K562 (cell line): ENCODE data around the gene ADAMTS2. TPM values are rescaled to one million over a fixed set of nuclear protein-coding genes. Genes with fewer than 3 reads are reported as not detected.

Experiments used
- ATAC-seq: fragments of 200-7000 bp; cut with Tn5 transposase; 3 replicates; pipeline ENCODE4 v1.9.1; 2020; ENCODE audit warnings: moderate library complexity
- BruUV-seq: library from RNA; stranded (reverse); fragments of 400-500 nt; replicated peaks from 2 replicates; lab custom pipeline; 2021; lab: Mats Ljungman, UMichigan
- CTCF ChIA-PET: fragments of 300-600 bp; formaldehyde crosslinking; extraction: SDS; loops from one replicate; lab custom pipeline; 2021; ENCODE audit warnings: low intra/inter-chr PET ratio; lab: Yijun Ruan, JAX
- POLR2A ChIA-PET: fragments of 300-600, 350-650 bp; sonication (Branson Sonifier 250); formaldehyde crosslinking; extraction: SDS; loops from one replicate; lab custom pipeline; 2021; ENCODE audit warnings: antibody characterized with exemption, inconsistent platforms; lab: Yijun Ruan, JAX
- DNase-seq, 4 experiments: peaks; one replicate each; pipeline versions ENCODE4 v3.0.0 to v3.0.0-alpha.2; 2011 to 2018; ENCODE audit warnings: low spot score in 3 of 4, mixed read lengths in 3 of 4; ENCODE audit errors: extremely low read depth in 1 of 4
- FAIRE-seq: peaks from 2 replicates; lab custom pipeline; 2011; peaks lifted over from hg19 to GRCh38; lab: Jason Lieb, UNC
- H2AFZ ChIP-seq: 2 replicates; pipeline ENCODE4 v1.6.0; 2011; ENCODE audit warnings: low read depth, low read length, control low read depth, inconsistent platforms
- H3K27ac ChIP-seq: fragments of 200-600 bp; 3 replicates; pipeline ENCODE4 v1.8.0; 2011; ENCODE audit warnings: low read depth, mild to moderate bottlenecking, control low read depth, inconsistent platforms, low read length, moderate library complexity, mixed read lengths; ENCODE audit errors: extremely low read depth
- H3K27me3 ChIP-seq, 2 experiments: fragments of 300-600 bp in 1 of 2; 2 replicates in 1 of 2; 3 replicates in 1 of 2; pipeline versions ENCODE4 v1.6.0 to v1.8.0; 2011; ENCODE audit warnings: inconsistent platforms in 2 of 2, low read length in 2 of 2, mild to moderate bottlenecking in 1 of 2, mixed read lengths in 1 of 2, moderate library complexity in 1 of 2; ENCODE audit not compliant: control insufficient read depth in 2 of 2, insufficient read depth in 2 of 2
- H3K36me3 ChIP-seq: fragments of 300-600 bp; 3 replicates; pipeline ENCODE4 v1.8.0; 2011; ENCODE audit warnings: mild to moderate bottlenecking, low read length, inconsistent platforms; ENCODE audit not compliant: control insufficient read depth, insufficient read depth
- H3K4me1 ChIP-seq, 2 experiments: fragments of 200-600 bp in 1 of 2; replicated peaks in 1 of 2; 2 replicates in 1 of 2; 3 replicates in 1 of 2; pipeline versions ENCODE4 v1.5.1 to v1.8.0; 2011; ENCODE audit warnings: inconsistent platforms in 2 of 2, low read length in 2 of 2, mild to moderate bottlenecking in 1 of 2, mixed read lengths in 1 of 2, moderate library complexity in 1 of 2; ENCODE audit not compliant: control insufficient read depth in 2 of 2, insufficient read depth in 2 of 2
- H3K4me2 ChIP-seq: 2 replicates; pipeline ENCODE4 v1.6.1; 2011; ENCODE audit warnings: low read length, control low read depth, inconsistent platforms, mixed read lengths; ENCODE audit not compliant: insufficient read depth
- H3K4me3 ChIP-seq: fragments of 200-600 bp; sonication (generic), shearing (Covaris generic); 2 replicates; pipeline ENCODE4 v1.5.1; 2016; ENCODE audit warnings: control low read depth, inconsistent platforms
- H3K79me2 ChIP-seq: fragments of 200-600 bp; 3 replicates; pipeline ENCODE4 v1.8.0; 2011; ENCODE audit warnings: low read length, inconsistent platforms; ENCODE audit not compliant: control insufficient read depth, insufficient read depth
- H3K9ac ChIP-seq, 2 experiments: 2 replicates each; pipeline versions ENCODE4 v1.6.0 to v1.6.1; 2011; ENCODE audit warnings: low read depth in 2 of 2, low read length in 2 of 2, control low read depth in 1 of 2, inconsistent platforms in 1 of 2, mild to moderate bottlenecking in 1 of 2, mixed read lengths in 1 of 2; ENCODE audit not compliant: insufficient read depth in 1 of 2
- H3K9me1 ChIP-seq: one replicate; pipeline ENCODE4 v1.6.0; 2011; ENCODE audit warnings: inconsistent platforms, mild to moderate bottlenecking, low read length, moderate library complexity; ENCODE audit not compliant: control insufficient read depth, insufficient read depth
- H3K9me3 ChIP-seq: replicated peaks from 2 replicates; pipeline ENCODE4 v1.5.1; 2011; ENCODE audit warnings: low read depth, low read length, inconsistent platforms; ENCODE audit not compliant: control insufficient read depth, insufficient read depth
- H4K20me1 ChIP-seq: replicated peaks from 2 replicates; pipeline ENCODE4 v1.6.1; 2011; ENCODE audit warnings: low read length, inconsistent platforms, mixed read lengths; ENCODE audit not compliant: control insufficient read depth, insufficient read depth
- BCOR ChIP-seq: fragments of 450-650 bp; IDR thresholded peaks from 2 replicates; pipeline ENCODE4 v1.6.1; 2016
- EZH2 ChIP-seq: IDR thresholded peaks from 2 replicates; pipeline ENCODE4 v1.6.1; 2012; ENCODE audit warnings: low read depth, mild to moderate bottlenecking, inconsistent platforms, low read length, borderline replicate concordance
- KLF1 ChIP-seq: fragments of 450-650 bp; IDR thresholded peaks from 2 replicates; pipeline ENCODE4 v1.6.1; 2016; ENCODE audit warnings: missing genetic modification characterization, missing compliant biosample characterization
- ZNF146 ChIP-seq: IDR thresholded peaks from one replicate; pipeline ENCODE4 v1.6.1; 2018; ENCODE audit warnings: missing compliant biosample characterization; ENCODE audit not compliant: unreplicated experiment
- ZSCAN32 ChIP-seq: fragments of 450-650 bp; formaldehyde crosslinking; IDR thresholded peaks from 2 replicates; pipeline ENCODE4 v1.4.0; 2020; ENCODE audit warnings: mild to moderate bottlenecking, moderate library complexity
- WGBS: fragments of 100-300 bp; shearing (Covaris generic); methylation state at CpG from one replicate; pipeline ENCODE4 v1.1.6; 2016; ENCODE audit warnings: low coverage, mixed read lengths; ENCODE audit not compliant: insufficient coverage; ENCODE audit errors: missing lambda C conversion rate; 5-methylcytosine and 5-hydroxymethylcytosine counted together
- in situ Hi-C: fragments of 300-500 bp; cut with MboI; formaldehyde crosslinking; loops from 4 replicates; pipeline ENCODE4 v1.15.0; 2018; ENCODE audit warnings: inconsistent platforms, mixed read lengths
- intact Hi-C: fragments of 100-400 bp; cut with micrococcal nuclease; formaldehyde crosslinking; loops from 2 replicates; pipeline ENCODE4 v1.14.2; 2022
- polyA plus RNA-seq, 8 experiments: library from polyadenylated mRNA; depleted of rRNA in 4 of 8; stranded (reverse) in 5 of 8; unstranded in 3 of 8; fragments of >200 nt; fragmentation: Nextera tagmentation in 2 of 8; fragmentation: Illumina TruSeq in 1 of 8; extraction: Ambion mirVana in 2 of 8; extraction: Trizol in 1 of 8; gene quantifications; 2 replicates each; pipeline versions ENCODE4 v1.2.1 to v1.2.3, GENCODE V29; 2011 to 2014; ENCODE audit warnings: inconsistent platforms in 1 of 8, missing spikeins in 1 of 8
- total RNA-seq, 7 experiments: library from RNA; depleted of rRNA in 6 of 7; stranded (reverse); fragments of >200 nt in 6 of 7; fragmentation: Illumina TruSeq in 2 of 7; extraction: Trizol in 2 of 7; gene quantifications; 2 replicates each; pipeline versions ENCODE4 v1.2.1 to v1.2.3, GENCODE V29; 2011 to 2021; ENCODE audit warnings: low replicate concordance in 1 of 7
- TF ChIP-seq, protein P1 (sequence below): fragments of 450-650 bp; IDR thresholded peaks from 2 replicates; pipeline ENCODE4 v1.6.1; 2017; ENCODE audit warnings: antibody characterized with exemption, mild to moderate bottlenecking
- TF ChIP-seq, protein P2 (sequence below): sonication (generic); formaldehyde crosslinking; IDR thresholded peaks from 2 replicates; pipeline ENCODE4 v1.8.1; 2023; ENCODE audit warnings: missing genetic modification reagents, mild to moderate bottlenecking, borderline replicate concordance
- TF ChIP-seq, protein P3 (sequence below): fragments of 250-450 bp; sonication (Bioruptor Pico); IDR thresholded peaks from 2 replicates; pipeline ENCODE4 v1.8.0; 2021; ENCODE audit warnings: borderline replicate concordance, mild to moderate bottlenecking, moderate library complexity; ENCODE audit not compliant: poor library complexity, severe bottlenecking
- TF ChIP-seq, protein P4 (sequence below), 2 experiments: fragments of 450-650 bp in 1 of 2; sonication (generic) in 1 of 2; formaldehyde crosslinking in 1 of 2; IDR thresholded peaks in 1 of 2; conservative IDR thresholded peaks in 1 of 2; 2 replicates each; pipeline versions ENCODE4 v1.6.1 to v1.8.1; 2016 to 2023; ENCODE audit warnings: mild to moderate bottlenecking in 2 of 2, moderate library complexity in 2 of 2, inconsistent platforms in 1 of 2, missing genetic modification reagents in 1 of 2

The ADAMTS2 gene
- total and polyA plus RNA-seq, 9 of the 15 experiments (the other 6 are each of a cell fraction or from before 2014, with no cell fraction given): not detected

DNA sequence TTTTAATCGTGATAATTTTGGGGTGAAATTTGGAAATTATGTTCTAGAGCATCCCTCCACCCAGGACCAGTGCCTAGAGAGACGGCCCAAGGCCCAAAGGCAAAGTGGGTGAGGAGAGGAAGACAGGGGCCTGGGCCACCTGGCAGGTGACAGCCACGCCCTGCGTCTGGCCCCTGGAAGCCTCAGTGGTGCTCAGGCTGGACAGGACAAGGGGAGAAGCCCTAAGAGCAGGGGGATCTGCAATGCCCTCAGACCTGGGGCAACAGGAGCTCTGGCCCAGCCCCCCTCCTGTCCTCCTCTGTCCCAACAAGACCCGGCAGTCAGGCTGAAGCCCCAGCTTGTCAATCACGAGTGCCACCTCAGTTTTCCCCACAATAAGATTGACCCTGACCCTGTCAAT lies 134.8 kb downstream of the ADAMTS2 start:
- H3K4me1 ChIP-seq: no peaks in the 10 kb centered on the region; a peak in 1 of 5 replicates
- no TSS peak for BruUV-seq
- H3K27me3 ChIP-seq: peaks cover 3 to 45% of the 10 kb centered on the region in 2 experiments; a peak in 4 of 5 replicates
- H4K20me1 ChIP-seq: no peaks in the 10 kb centered on the region; the same call in 1 of the 2 replicates
- H2AFZ ChIP-seq: no peak overlapping the region
- H3K27ac ChIP-seq: no peak overlapping the region
- H3K36me3 ChIP-seq: no peaks in the 10 kb centered on the region
- H3K4me2 ChIP-seq: no peak overlapping the region
- ChIA-PET POLR2A (no interaction called here), CTCF (no interaction called here)
- no peak for ATAC-seq
- no peak for FAIRE-seq
- no peaks in the 10 kb centered on the region for H3K9me3 ChIP-seq
- no peaks in the 10 kb centered on the region for H3K9me1 ChIP-seq
- intact Hi-C loops: no loop called here
- WGBS: 0% methylated on average over 6 of the region's 6 CpGs
- TF ChIP-seq ZSCAN32 (no peak), KLF1 (no peak), ZNF146 (CRISPR knock-in tag) (no peak), EZH2 (no peak), BCOR (no peak)
- TF ChIP-seq, protein P1, sequence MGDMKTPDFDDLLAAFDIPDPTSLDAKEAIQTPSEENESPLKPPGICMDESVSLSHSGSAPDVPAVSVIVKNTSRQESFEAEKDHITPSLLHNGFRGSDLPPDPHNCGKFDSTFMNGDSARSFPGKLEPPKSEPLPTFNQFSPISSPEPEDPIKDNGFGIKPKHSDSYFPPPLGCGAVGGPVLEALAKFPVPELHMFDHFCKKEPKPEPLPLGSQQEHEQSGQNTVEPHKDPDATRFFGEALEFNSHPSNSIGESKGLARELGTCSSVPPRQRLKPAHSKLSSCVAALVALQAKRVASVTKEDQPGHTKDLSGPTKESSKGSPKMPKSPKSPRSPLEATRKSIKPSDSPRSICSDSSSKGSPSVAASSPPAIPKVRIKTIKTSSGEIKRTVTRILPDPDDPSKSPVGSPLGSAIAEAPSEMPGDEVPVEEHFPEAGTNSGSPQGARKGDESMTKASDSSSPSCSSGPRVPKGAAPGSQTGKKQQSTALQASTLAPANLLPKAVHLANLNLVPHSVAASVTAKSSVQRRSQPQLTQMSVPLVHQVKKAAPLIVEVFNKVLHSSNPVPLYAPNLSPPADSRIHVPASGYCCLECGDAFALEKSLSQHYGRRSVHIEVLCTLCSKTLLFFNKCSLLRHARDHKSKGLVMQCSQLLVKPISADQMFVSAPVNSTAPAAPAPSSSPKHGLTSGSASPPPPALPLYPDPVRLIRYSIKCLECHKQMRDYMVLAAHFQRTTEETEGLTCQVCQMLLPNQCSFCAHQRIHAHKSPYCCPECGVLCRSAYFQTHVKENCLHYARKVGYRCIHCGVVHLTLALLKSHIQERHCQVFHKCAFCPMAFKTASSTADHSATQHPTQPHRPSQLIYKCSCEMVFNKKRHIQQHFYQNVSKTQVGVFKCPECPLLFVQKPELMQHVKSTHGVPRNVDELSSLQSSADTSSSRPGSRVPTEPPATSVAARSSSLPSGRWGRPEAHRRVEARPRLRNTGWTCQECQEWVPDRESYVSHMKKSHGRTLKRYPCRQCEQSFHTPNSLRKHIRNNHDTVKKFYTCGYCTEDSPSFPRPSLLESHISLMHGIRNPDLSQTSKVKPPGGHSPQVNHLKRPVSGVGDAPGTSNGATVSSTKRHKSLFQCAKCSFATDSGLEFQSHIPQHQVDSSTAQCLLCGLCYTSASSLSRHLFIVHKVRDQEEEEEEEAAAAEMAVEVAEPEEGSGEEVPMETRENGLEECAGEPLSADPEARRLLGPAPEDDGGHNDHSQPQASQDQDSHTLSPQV: no peak
- TF ChIP-seq, protein P2, sequence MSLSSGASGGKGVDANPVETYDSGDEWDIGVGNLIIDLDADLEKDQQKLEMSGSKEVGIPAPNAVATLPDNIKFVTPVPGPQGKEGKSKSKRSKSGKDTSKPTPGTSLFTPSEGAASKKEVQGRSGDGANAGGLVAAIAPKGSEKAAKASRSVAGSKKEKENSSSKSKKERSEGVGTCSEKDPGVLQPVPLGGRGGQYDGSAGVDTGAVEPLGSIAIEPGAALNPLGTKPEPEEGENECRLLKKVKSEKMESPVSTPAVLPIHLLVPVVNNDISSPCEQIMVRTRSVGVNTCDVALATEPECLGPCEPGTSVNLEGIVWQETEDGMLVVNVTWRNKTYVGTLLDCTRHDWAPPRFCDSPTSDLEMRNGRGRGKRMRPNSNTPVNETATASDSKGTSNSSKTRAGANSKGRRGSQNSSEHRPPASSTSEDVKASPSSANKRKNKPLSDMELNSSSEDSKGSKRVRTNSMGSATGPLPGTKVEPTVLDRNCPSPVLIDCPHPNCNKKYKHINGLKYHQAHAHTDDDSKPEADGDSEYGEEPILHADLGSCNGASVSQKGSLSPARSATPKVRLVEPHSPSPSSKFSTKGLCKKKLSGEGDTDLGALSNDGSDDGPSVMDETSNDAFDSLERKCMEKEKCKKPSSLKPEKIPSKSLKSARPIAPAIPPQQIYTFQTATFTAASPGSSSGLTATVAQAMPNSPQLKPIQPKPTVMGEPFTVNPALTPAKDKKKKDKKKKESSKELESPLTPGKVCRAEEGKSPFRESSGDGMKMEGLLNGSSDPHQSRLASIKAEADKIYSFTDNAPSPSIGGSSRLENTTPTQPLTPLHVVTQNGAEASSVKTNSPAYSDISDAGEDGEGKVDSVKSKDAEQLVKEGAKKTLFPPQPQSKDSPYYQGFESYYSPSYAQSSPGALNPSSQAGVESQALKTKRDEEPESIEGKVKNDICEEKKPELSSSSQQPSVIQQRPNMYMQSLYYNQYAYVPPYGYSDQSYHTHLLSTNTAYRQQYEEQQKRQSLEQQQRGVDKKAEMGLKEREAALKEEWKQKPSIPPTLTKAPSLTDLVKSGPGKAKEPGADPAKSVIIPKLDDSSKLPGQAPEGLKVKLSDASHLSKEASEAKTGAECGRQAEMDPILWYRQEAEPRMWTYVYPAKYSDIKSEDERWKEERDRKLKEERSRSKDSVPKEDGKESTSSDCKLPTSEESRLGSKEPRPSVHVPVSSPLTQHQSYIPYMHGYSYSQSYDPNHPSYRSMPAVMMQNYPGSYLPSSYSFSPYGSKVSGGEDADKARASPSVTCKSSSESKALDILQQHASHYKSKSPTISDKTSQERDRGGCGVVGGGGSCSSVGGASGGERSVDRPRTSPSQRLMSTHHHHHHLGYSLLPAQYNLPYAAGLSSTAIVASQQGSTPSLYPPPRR (CRISPR knock-in tag): no peak
- TF ChIP-seq, protein P3, sequence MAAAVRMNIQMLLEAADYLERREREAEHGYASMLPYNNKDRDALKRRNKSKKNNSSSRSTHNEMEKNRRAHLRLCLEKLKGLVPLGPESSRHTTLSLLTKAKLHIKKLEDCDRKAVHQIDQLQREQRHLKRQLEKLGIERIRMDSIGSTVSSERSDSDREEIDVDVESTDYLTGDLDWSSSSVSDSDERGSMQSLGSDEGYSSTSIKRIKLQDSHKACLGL (CRISPR knock-in tag): no peak
- TF ChIP-seq, protein P4, sequence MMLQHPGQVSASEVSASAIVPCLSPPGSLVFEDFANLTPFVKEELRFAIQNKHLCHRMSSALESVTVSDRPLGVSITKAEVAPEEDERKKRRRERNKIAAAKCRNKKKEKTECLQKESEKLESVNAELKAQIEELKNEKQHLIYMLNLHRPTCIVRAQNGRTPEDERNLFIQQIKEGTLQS (IDR thresholded peaks at IDR 0.05): no peak
- TF ChIP-seq, protein P4 (CRISPR knock-in tag; conservative IDR thresholded peaks at IDR 0.05): no peak
- H3K79me2 ChIP-seq: no peaks in the 10 kb centered on the region
- in situ Hi-C loops: no loop called here
- no peak for DNase-seq
- H3K9ac ChIP-seq: no peak overlapping the region
- no peak overlapping the region for H3K4me3 ChIP-seq
